Hepatocyte (in vitro differentiated cells): Measurements from ENCODE around the gene SC5D.

ENCODE experiments used
- EZH2 ChIP-seq: fragments of 200-600 bp; sonication (generic); IDR thresholded peaks from 2 replicates; pipeline ENCODE4 v1.6.1; 2016; ENCODE audit warnings: antibody characterized with exemption, mild to moderate bottlenecking, borderline replicate concordance
- EZH2phosphoT487 ChIP-seq: fragments of 200-600 bp; sonication (generic); IDR thresholded peaks from one replicate; pipeline ENCODE4 v1.6.1; 2018; ENCODE audit warnings: antibody characterized with exemption, mild to moderate bottlenecking, low read depth, moderate library complexity; ENCODE audit not compliant: unreplicated experiment, severe bottlenecking
- TF ChIP-seq, protein P1 (sequence below): fragments of 200-600 bp; sonication (generic); IDR thresholded peaks from 2 replicates; pipeline ENCODE4 v1.5.1; 2016; ENCODE audit warnings: antibody characterized with exemption, mild to moderate bottlenecking; ENCODE audit not compliant: poor library complexity

DNA sequence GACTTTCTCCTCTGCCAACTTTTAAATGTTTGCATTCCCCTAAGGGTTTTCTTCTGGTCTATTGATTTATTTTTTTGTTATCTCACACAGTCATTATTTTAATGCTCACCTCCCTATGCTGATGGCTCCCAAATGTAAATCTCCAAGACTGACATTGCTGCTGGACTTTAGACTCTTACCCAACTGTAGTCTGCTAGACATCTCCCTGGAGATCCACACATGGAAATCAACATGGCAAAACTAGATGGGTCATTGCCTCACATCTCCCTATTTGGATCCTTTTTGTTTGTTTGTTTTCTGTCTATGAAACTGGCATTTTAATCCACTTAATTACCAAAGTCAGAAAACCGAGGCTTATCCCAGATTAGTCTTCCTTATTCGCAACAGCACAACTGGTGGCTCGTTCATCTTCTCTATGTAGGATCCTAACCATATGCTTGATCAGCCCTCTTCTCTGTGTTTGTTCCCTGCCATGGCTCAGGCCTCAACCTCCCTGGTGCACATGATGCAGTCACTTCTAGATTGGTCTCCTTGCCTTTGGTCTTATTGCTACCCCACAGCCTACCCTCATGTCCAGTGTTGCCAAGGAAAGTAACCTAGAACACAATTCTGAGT is 37.3 kb downstream of the SC5D start:
- TF ChIP-seq, protein P1, sequence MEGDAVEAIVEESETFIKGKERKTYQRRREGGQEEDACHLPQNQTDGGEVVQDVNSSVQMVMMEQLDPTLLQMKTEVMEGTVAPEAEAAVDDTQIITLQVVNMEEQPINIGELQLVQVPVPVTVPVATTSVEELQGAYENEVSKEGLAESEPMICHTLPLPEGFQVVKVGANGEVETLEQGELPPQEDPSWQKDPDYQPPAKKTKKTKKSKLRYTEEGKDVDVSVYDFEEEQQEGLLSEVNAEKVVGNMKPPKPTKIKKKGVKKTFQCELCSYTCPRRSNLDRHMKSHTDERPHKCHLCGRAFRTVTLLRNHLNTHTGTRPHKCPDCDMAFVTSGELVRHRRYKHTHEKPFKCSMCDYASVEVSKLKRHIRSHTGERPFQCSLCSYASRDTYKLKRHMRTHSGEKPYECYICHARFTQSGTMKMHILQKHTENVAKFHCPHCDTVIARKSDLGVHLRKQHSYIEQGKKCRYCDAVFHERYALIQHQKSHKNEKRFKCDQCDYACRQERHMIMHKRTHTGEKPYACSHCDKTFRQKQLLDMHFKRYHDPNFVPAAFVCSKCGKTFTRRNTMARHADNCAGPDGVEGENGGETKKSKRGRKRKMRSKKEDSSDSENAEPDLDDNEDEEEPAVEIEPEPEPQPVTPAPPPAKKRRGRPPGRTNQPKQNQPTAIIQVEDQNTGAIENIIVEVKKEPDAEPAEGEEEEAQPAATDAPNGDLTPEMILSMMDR: no peak
- no peak for TF ChIP-seq EZH2
- no peak for TF ChIP-seq EZH2phosphoT487
